Ascending aorta (tissue), 2 donors: ENCODE measurements around the gene ERI2. TPM values are rescaled to one million over a fixed set of nuclear protein-coding genes. Genes with fewer than 3 reads are reported as not detected.

Source experiments
- DNase-seq, 2 donors: peaks; one replicate each; pipeline ENCODE4 v3.0.0-alpha.2; 2019; ENCODE audit warnings: low spot score in 2 of 2
- H3K27ac ChIP-seq, 2 donors: fragments of 200-600 bp; sonication (generic); one replicate each; pipeline ENCODE4 v1.5.1; 2016 to 2017; ENCODE audit warnings: mild to moderate bottlenecking in 1 of 2
- H3K27me3 ChIP-seq: fragments of 200-600 bp; sonication (generic); one replicate; pipeline ENCODE4 v1.5.1; 2017
- H3K36me3 ChIP-seq, 2 donors: fragments of 200-600 bp; sonication (generic); one replicate each; pipeline ENCODE4 v1.5.1; 2016
- H3K4me1 ChIP-seq, 2 donors: fragments of 200-600 bp; sonication (generic); one replicate each; pipeline ENCODE4 v1.5.1; 2016 to 2017; ENCODE audit warnings: mild to moderate bottlenecking in 1 of 2
- H3K4me3 ChIP-seq, 2 donors: fragments of 200-600 bp; sonication (generic); one replicate each; pipeline ENCODE4 v1.5.1; 2016 to 2017; ENCODE audit warnings: mild to moderate bottlenecking in 1 of 2
- H3K9me3 ChIP-seq, 2 donors: fragments of 200-600 bp; sonication (generic); one replicate each; pipeline ENCODE4 v1.5.1; 2016
- CTCF ChIP-seq, 3 experiments: fragments of 200-600 bp in 2 of 3; fragments of 450-650 bp in 1 of 3; sonication (generic) in 2 of 3; IDR thresholded peaks; one replicate each; pipeline ENCODE4 v1.5.1; 2016 to 2019; ENCODE audit warnings: antibody characterized with exemption in 3 of 3, mild to moderate bottlenecking in 1 of 3, moderate library complexity in 1 of 3
- intact Hi-C: fragments of 100-400 bp; cut with DNase I; formaldehyde crosslinking; loops from one replicate; pipeline ENCODE4 v1.15.1; 2023
- total RNA-seq: library from RNA; depleted of rRNA; stranded (reverse); fragments of >200 nt; gene quantifications from one replicate; pipeline ENCODE4 v1.1.0, GENCODE V29; 2016

ERI2 gene
- total RNA-seq, 1 donor from 2014 or later, result not detected

GRCh38 chr16:20803192-20803560 lies 3.1 kb downstream of the ERI2 start:
- Histone ChIP-seq H3K4me3 (no peak overlapping the region), H3K27ac (no peak overlapping the region), H3K36me3 (peaks cover 0 to 5% of the 10 kb centered on the region in 2 donors), H3K9me3 (no peaks in the 10 kb centered on the region), H3K27me3 (no peaks in the 10 kb centered on the region), H3K4me1 (peaks cover 0 to 7% of the 10 kb centered on the region in 2 donors)
- intact Hi-C loops, result loop anchor here (5.0 kb wide), 1 partner anchor 99 kb away; the partner anchor contains the start of genes DCUN1D3 and LYRM1
- DNase-seq, result no peak
- TF ChIP-seq CTCF (IDR thresholded peaks at IDR 0.05), result no peak

- no peak for TF ChIP-seq CTCF (IDR thresholded peaks at IDR 0.05)
- peaks cover 0 to 13% of the 10 kb centered on the region in 2 donors for H3K36me3 ChIP-seq
- no peak overlapping the region for H3K27ac ChIP-seq
- peaks cover 0 to 7% of the 10 kb centered on the region in 2 donors for H3K4me1 ChIP-seq
- intact Hi-C loops, result loop anchor here (5.0 kb wide), 1 partner anchor 101 kb away; the partner anchor contains the start of genes DCUN1D3 and LYRM1
- H3K4me3 ChIP-seq, result no peak overlapping the region
- no peaks in the 10 kb centered on the region for H3K27me3 ChIP-seq
- no peak for DNase-seq
- H3K9me3 ChIP-seq, result no peaks in the 10 kb centered on the region
These were observed 5.0 kb downstream of the ERI2 start for GRCh38 chr16:20801278-20801677.

GRCh38 chr16:20799599-20799998 lies 6.7 kb downstream of the ERI2 start:
- peaks cover 0 to 2% of the 10 kb centered on the region in 2 donors for H3K4me1 ChIP-seq
- no peaks in the 10 kb centered on the region for H3K9me3 ChIP-seq
- intact Hi-C loops, result loop anchor here (1.0 kb wide), 1 partner anchor 284 kb away; no protein-coding TSS in a partner anchor
- peak overlapping the region in 1 of 2 donors; percentile 28 for H3K27ac ChIP-seq
- no peaks in the 10 kb centered on the region for H3K27me3 ChIP-seq
- no peak for DNase-seq
- H3K36me3 ChIP-seq, result peaks cover 0 to 13% of the 10 kb centered on the region in 2 donors
- peak in 2 of 3 experiments; percentile 53 to 60 for TF ChIP-seq CTCF (IDR thresholded peaks at IDR 0.05)
- no peak overlapping the region for H3K4me3 ChIP-seq

GRCh38 chr16:20798364-20798763 lies 7.9 kb downstream of the ERI2 start:
- H3K4me1 ChIP-seq, result peaks cover 0 to 2% of the 10 kb centered on the region in 2 donors
- H3K9me3 ChIP-seq, result no peaks in the 10 kb centered on the region
- no peaks in the 10 kb centered on the region for H3K27me3 ChIP-seq
- H3K36me3 ChIP-seq, result peaks cover 0 to 13% of the 10 kb centered on the region in 2 donors
- intact Hi-C loops, result no loop called here
- H3K27ac ChIP-seq, result no peak overlapping the region
- DNase-seq, result no peak
- TF ChIP-seq CTCF (IDR thresholded peaks at IDR 0.05), result no peak
- no peak overlapping the region for H3K4me3 ChIP-seq

- no peak for DNase-seq
- Histone ChIP-seq H3K4me3 (no peak overlapping the region), H3K27me3 (no peaks in the 10 kb centered on the region), H3K4me1 (no peaks in the 10 kb centered on the region), H3K36me3 (no peaks in the 10 kb centered on the region), H3K9me3 (no peaks in the 10 kb centered on the region), H3K27ac (no peak overlapping the region)
- intact Hi-C loops, result no loop called here
- TF ChIP-seq CTCF (IDR thresholded peaks at IDR 0.05), result no peak
These were observed 14.2 kb downstream of the ERI2 start for GRCh38 chr16:20791923-20792612.
